ENCODE data around the gene PPFIA1. TPM values are rescaled to one million over a fixed set of nuclear protein-coding genes. Genes with fewer than 3 reads are reported as not detected.
"Not testable (repeated sequence)": the region's sequence is repeated elsewhere in the genome, so short reads cannot be mapped to it uniquely, and the experiment has no call there.

The PPFIA1 gene
- total RNA-seq, 1 experiment from 2014 or later, result 48.6 TPM

GRCh38 chr11:70324376-70325115, 54.1 kb downstream of the PPFIA1 start:
- DNase-seq (ENCODE audit: low spot score), result no peak

- DNase-seq (ENCODE audit: low spot score), result no peak
Measured at GRCh38 chr11:70325824-70326223, 55.3 kb downstream of the PPFIA1 start.

- no peak for DNase-seq (ENCODE audit: low spot score)
Measured at GRCh38 chr11:70326365-70326811, 55.9 kb downstream of the PPFIA1 start.

GRCh38 chr11:70326833-70327232, 56.3 kb downstream of the PPFIA1 start:
- DNase-seq (ENCODE audit: low spot score), result no peak

- DNase-seq (ENCODE audit: low spot score), result no peak
Measured at GRCh38 chr11:70327717-70328116, 57.2 kb downstream of the PPFIA1 start.

GRCh38 chr11:70328556-70328955, 58.1 kb downstream of the PPFIA1 start:
- no peak for DNase-seq (ENCODE audit: low spot score)

- DNase-seq (ENCODE audit: low spot score), result not testable (repeated sequence)
Measured at GRCh38 chr11:70331320-70331843, 60.9 kb downstream of the PPFIA1 start.

GRCh38 chr11:70331901-70332300, 61.4 kb downstream of the PPFIA1 start:
- DNase-seq (ENCODE audit: low spot score), result no peak

GRCh38 chr11:70332567-70332966, 62.1 kb downstream of the PPFIA1 start:
- no peak for DNase-seq (ENCODE audit: low spot score)

- DNase-seq (ENCODE audit: low spot score), result no peak
Measured at GRCh38 chr11:70333261-70333660, 62.8 kb downstream of the PPFIA1 start.

GRCh38 chr11:70334351-70334995, 64.0 kb downstream of the PPFIA1 start:
- DNase-seq (ENCODE audit: low spot score), result no peak

- no peak for DNase-seq (ENCODE audit: low spot score)
Measured at GRCh38 chr11:70335511-70335910, 65.0 kb downstream of the PPFIA1 start.

- DNase-seq (ENCODE audit: low spot score), result no peak
Measured at GRCh38 chr11:70338594-70338993, 68.1 kb downstream of the PPFIA1 start.

- no peak for DNase-seq (ENCODE audit: low spot score)
Measured at GRCh38 chr11:70339066-70339465, 68.6 kb downstream of the PPFIA1 start.

- no peak for DNase-seq (ENCODE audit: low spot score)
Measured at GRCh38 chr11:70341881-70342429, 71.5 kb downstream of the PPFIA1 start.

- no peak for DNase-seq (ENCODE audit: low spot score)
Measured at GRCh38 chr11:70343636-70344035, 73.1 kb downstream of the PPFIA1 start.

GRCh38 chr11:70348191-70348590, 77.7 kb downstream of the PPFIA1 start:
- no peak for DNase-seq (ENCODE audit: low spot score)

- no peak for DNase-seq (ENCODE audit: low spot score)
Measured at GRCh38 chr11:70348608-70349007, 78.1 kb downstream of the PPFIA1 start.

GRCh38 chr11:70351646-70352045, 81.2 kb downstream of the PPFIA1 start:
- DNase-seq (ENCODE audit: low spot score), result no peak

- no peak for DNase-seq (ENCODE audit: low spot score)
Measured at GRCh38 chr11:70352100-70352499, 81.6 kb downstream of the PPFIA1 start.

GRCh38 chr11:70352601-70353000, 82.1 kb downstream of the PPFIA1 start:
- DNase-seq (ENCODE audit: low spot score), result no peak

- DNase-seq (ENCODE audit: low spot score), result no peak
Measured at GRCh38 chr11:70353329-70353728, 82.8 kb downstream of the PPFIA1 start.

Data from HT-29 (cell line).